HepG2 (cell line): Measurements from ENCODE around the gene ST6GALNAC6. TPM values are rescaled to one million over a fixed set of nuclear protein-coding genes. Genes with fewer than 3 reads are reported as not detected.

ENCODE experiments used
- BCL3 ChIP-seq: sonication (generic); formaldehyde crosslinking; IDR thresholded peaks from 2 replicates; pipeline ENCODE4 v1.5.1; 2020; ENCODE audit warnings: mild to moderate bottlenecking, missing genetic modification reagents, moderate library complexity
- CSRNP2 ChIP-seq: sonication (generic); formaldehyde crosslinking; conservative IDR thresholded peaks from 2 replicates; pipeline ENCODE4 v1.8.0; 2022; ENCODE audit warnings: low read depth, missing genetic modification reagents
- MLXIP ChIP-seq: sonication (generic); formaldehyde crosslinking; IDR thresholded peaks from 2 replicates; pipeline ENCODE4 v1.9.0; 2021; ENCODE audit warnings: missing genetic modification reagents, borderline replicate concordance
- MTA3 ChIP-seq: sonication (generic); formaldehyde crosslinking; IDR thresholded peaks from 2 replicates; pipeline ENCODE4 v1.4.0; 2020; ENCODE audit warnings: missing genetic modification reagents
- MZF1 ChIP-seq: sonication (generic); formaldehyde crosslinking; IDR thresholded peaks from 2 replicates; pipeline ENCODE4 v1.8.1; 2023; ENCODE audit warnings: mild to moderate bottlenecking, missing genetic modification reagents, borderline replicate concordance
- SKIL ChIP-seq: sonication (generic); formaldehyde crosslinking; IDR thresholded peaks from 2 replicates; pipeline ENCODE4 v1.8.0; 2022; ENCODE audit warnings: missing genetic modification reagents, mild to moderate bottlenecking, moderate library complexity, borderline replicate concordance
- TRIM24 ChIP-seq: sonication (generic); formaldehyde crosslinking; IDR thresholded peaks from 2 replicates; pipeline ENCODE4 v1.8.0; 2022; ENCODE audit warnings: mild to moderate bottlenecking, missing genetic modification reagents
- YEATS2 ChIP-seq: sonication (generic); formaldehyde crosslinking; IDR thresholded peaks from 2 replicates; pipeline ENCODE4 v1.4.0; 2020; ENCODE audit warnings: missing genetic modification reagents, borderline replicate concordance
- ZFP90 ChIP-seq: sonication (generic); formaldehyde crosslinking; IDR thresholded peaks from 2 replicates; pipeline ENCODE4 v1.8.0; 2022; ENCODE audit warnings: missing genetic modification reagents, mild to moderate bottlenecking, inconsistent platforms, borderline replicate concordance
- ZFP91 ChIP-seq: sonication (generic); formaldehyde crosslinking; IDR thresholded peaks from 2 replicates; pipeline ENCODE4 v1.9.0; 2022; ENCODE audit warnings: missing genetic modification reagents, mild to moderate bottlenecking, borderline replicate concordance
- ZIK1 ChIP-seq: sonication (generic); formaldehyde crosslinking; IDR thresholded peaks from 2 replicates; pipeline ENCODE4 v1.5.0; 2020; ENCODE audit warnings: mild to moderate bottlenecking, low read depth, missing genetic modification reagents, borderline replicate concordance
- ZNF317 ChIP-seq: sonication (generic); formaldehyde crosslinking; IDR thresholded peaks from 2 replicates; pipeline ENCODE4 v1.5.0; 2020; ENCODE audit warnings: mild to moderate bottlenecking, missing genetic modification reagents
- ZNF333 ChIP-seq: sonication (generic); formaldehyde crosslinking; IDR thresholded peaks from 2 replicates; pipeline ENCODE4 v1.4.0; 2020; ENCODE audit warnings: mild to moderate bottlenecking, missing genetic modification reagents, borderline replicate concordance
- ZNF569 ChIP-seq: sonication (generic); formaldehyde crosslinking; IDR thresholded peaks from 2 replicates; pipeline ENCODE4 v1.5.0; 2020; ENCODE audit warnings: mild to moderate bottlenecking, missing genetic modification reagents, moderate library complexity, borderline replicate concordance
- ZNF704 ChIP-seq: sonication (generic); formaldehyde crosslinking; IDR thresholded peaks from 2 replicates; pipeline ENCODE4 v1.8.1; 2023; ENCODE audit warnings: mild to moderate bottlenecking, inconsistent platforms, moderate library complexity, missing genetic modification reagents, borderline replicate concordance
- ZSCAN30 ChIP-seq: sonication (generic); formaldehyde crosslinking; IDR thresholded peaks from 2 replicates; pipeline ENCODE4 v1.5.0; 2020; ENCODE audit warnings: mild to moderate bottlenecking, missing genetic modification reagents
- polyA plus RNA-seq, 8 experiments: library from polyadenylated mRNA; depleted of rRNA in 3 of 8; stranded (reverse) in 7 of 8; unstranded in 1 of 8; fragments of >200 nt; fragmentation: Illumina TruSeq in 4 of 8; extraction: Trizol in 4 of 8; gene quantifications; 2 replicates each; pipeline versions ENCODE4 v1.2.1 to v1.2.3, GENCODE V29; 2011 to 2016; ENCODE audit warnings: low read depth in 4 of 8, missing spikeins in 1 of 8, mixed read lengths in 1 of 8; ENCODE audit not compliant: insufficient read depth in 1 of 8
- total RNA-seq, 5 experiments: library from RNA; depleted of rRNA; stranded (reverse); fragments of >200 nt; fragmentation: Illumina TruSeq; extraction: Trizol; gene quantifications; 2 replicates each; pipeline ENCODE4 v1.2.3, GENCODE V29; 2016; ENCODE audit warnings: low read depth in 1 of 5

ST6GALNAC6 gene
- total and polyA plus RNA-seq, 2 of the 13 experiments (the other 11 are each of a cell fraction or from before 2014, with no cell fraction given) = 18.5 to 65.4 TPM

GRCh38 chr9:127898433-127899127, 823 bp downstream of the ST6GALNAC6 start (continued):
- TF ChIP-seq YEATS2 (no peak; the same call in 1 of the 2 replicates), ZSCAN30 (CRISPR knock-in tag) (no peak), ZFP90 (peak; percentile 57; the same call in 1 of the 2 replicates), MTA3 (CRISPR knock-in tag) (no peak), MLXIP (no peak), ZIK1 (CRISPR knock-in tag) (no peak), MZF1 (CRISPR knock-in tag) (no peak), SKIL (CRISPR knock-in tag) (no peak), ZNF317 (CRISPR knock-in tag) (no peak), ZNF333 (CRISPR knock-in tag) (no peak), CSRNP2 (CRISPR knock-in tag) (no peak), ZFP91 (CRISPR knock-in tag) (peak; percentile 61), ZNF569 (CRISPR knock-in tag) (no peak), TRIM24 (CRISPR knock-in tag) (no peak), ZNF704 (CRISPR knock-in tag) (no peak), BCL3 (CRISPR knock-in tag) (no peak)
